ENCODE measurements around the gene SYCP3.

DNA sequence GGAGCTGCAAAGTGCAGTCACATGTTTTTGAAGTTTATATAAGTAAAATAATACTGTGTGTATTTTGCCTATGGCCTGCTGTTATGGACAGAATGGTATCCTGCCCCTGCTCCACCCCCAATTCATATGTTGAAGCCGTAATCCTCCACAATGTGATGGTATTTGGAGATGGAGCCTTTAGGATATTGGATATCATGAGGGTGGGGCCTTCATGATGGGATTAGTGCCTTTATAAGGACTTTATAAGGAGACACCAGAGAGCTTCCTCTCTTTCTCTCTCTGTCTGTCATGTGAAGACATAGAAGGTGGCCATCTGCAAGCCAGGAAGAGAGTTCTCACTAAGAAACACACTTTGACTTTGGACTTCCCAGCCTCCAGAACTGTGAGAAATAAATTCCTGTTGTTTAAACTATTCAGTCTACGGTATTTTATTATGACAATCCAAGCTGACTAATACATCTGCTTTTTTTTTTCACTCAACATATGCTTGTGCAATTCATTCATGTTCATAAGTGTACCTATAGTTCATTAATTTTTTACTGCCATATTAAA lies 44.9 kb downstream of the SYCP3 start:
- no peak for TF ChIP-seq CTCF (IDR thresholded peaks at IDR 0.05)
- TF ChIP-seq POLR2A (IDR thresholded peaks at IDR 0.05), result no peak
- TF ChIP-seq EP300 (IDR thresholded peaks at IDR 0.05), result no peak

Measured in tibial nerve (tissue), 4 donors.